PC-3 (cell line): ENCODE results near the gene ZNF319. TPM values are rescaled to one million over a fixed set of nuclear protein-coding genes. Genes with fewer than 3 reads are reported as not detected.

Experiments
- ATAC-seq: fragments of 200-7000 bp; cut with Tn5 transposase; 2 replicates; pipeline ENCODE4 v1.9.1; 2020; ENCODE audit warnings: mild to moderate bottlenecking, moderate library complexity
- BruUV-seq: library from RNA; stranded (reverse); fragments of 400-500 nt; replicated peaks from 2 replicates; lab custom pipeline; 2021; lab: Mats Ljungman, UMichigan
- CTCF ChIA-PET: fragments of 300-600 bp; sonication (Branson Sonifier 250); formaldehyde crosslinking; loops from one replicate; lab custom pipeline; 2022; ENCODE audit warnings: antibody characterized with exemption; lab: Charles Lee
- POLR2A ChIA-PET: fragments of 300-600 bp; sonication (Branson Sonifier 250); formaldehyde crosslinking; loops from one replicate; lab custom pipeline; 2022; ENCODE audit warnings: antibody characterized with exemption; ENCODE audit not compliant: unreplicated experiment; lab: Charles Lee
- DNase-seq: peaks from one replicate; pipeline ENCODE4 v3.0.0-alpha.2; 2015
- H2AFZ ChIP-seq: fragments of 300-600 bp; sonication (generic); 2 replicates; pipeline ENCODE4 v1.6.0; 2016; ENCODE audit warnings: antibody characterized with exemption, low read length
- H3F3A ChIP-seq: fragments of 300-600 bp; sonication (generic); one replicate; pipeline ENCODE4 v1.6.0; 2017; ENCODE audit warnings: antibody characterized with exemption, low read length, control low read depth, mild to moderate bottlenecking; ENCODE audit not compliant: unreplicated experiment
- H3K27ac ChIP-seq: fragments of 300-600 bp; sonication (generic); 2 replicates; pipeline ENCODE4 v1.5.1; 2016; ENCODE audit warnings: mild to moderate bottlenecking, low read length
- H3K27me3 ChIP-seq: fragments of 300-600 bp; sonication (generic); 2 replicates; pipeline ENCODE4 v1.6.1; 2016; ENCODE audit warnings: low read length, mixed read lengths
- H3K36me3 ChIP-seq: fragments of 300-600 bp; sonication (generic); 2 replicates; pipeline ENCODE4 v1.6.1; 2016; ENCODE audit warnings: low read depth, mixed run types, low read length, mixed read lengths
- H3K4me1 ChIP-seq: fragments of 300-600 bp; sonication (generic); 2 replicates; pipeline ENCODE4 v1.5.1; 2016; ENCODE audit warnings: low read length; ENCODE audit not compliant: insufficient read depth
- H3K4me2 ChIP-seq: fragments of 300-600 bp; sonication (generic); 2 replicates; pipeline ENCODE4 v1.6.0; 2016; ENCODE audit warnings: low read length
- H3K4me3 ChIP-seq: fragments of 300-600 bp; sonication (generic); 2 replicates; pipeline ENCODE4 v1.5.1; 2016; ENCODE audit warnings: mild to moderate bottlenecking, low read length, mixed read lengths
- H3K79me2 ChIP-seq: fragments of 300-600 bp; sonication (generic); 2 replicates; pipeline ENCODE4 v1.6.1; 2017; ENCODE audit warnings: low read length, mixed read lengths
- H3K9ac ChIP-seq: fragments of 300-600 bp; sonication (generic); 2 replicates; pipeline ENCODE4 v1.6.0; 2016; ENCODE audit warnings: mild to moderate bottlenecking, low read length
- H3K9me2 ChIP-seq: fragments of 300-600 bp; sonication (generic); replicated peaks from 2 replicates; pipeline ENCODE4 v1.6.1; 2016; ENCODE audit warnings: mixed run types, low read length, mixed read lengths
- H3K9me3 ChIP-seq: fragments of 300-600 bp; sonication (generic); 2 replicates; pipeline ENCODE4 v1.6.1; 2016; ENCODE audit warnings: low read length, mixed read lengths
- H4K20me1 ChIP-seq: fragments of 300-600 bp; sonication (generic); 2 replicates; pipeline ENCODE4 v1.6.1; 2016; ENCODE audit warnings: low read length, mixed read lengths
- CTCF ChIP-seq: fragments of 300-600 bp; sonication (generic); conservative IDR thresholded peaks from 2 replicates; pipeline ENCODE4 v1.5.1; 2017; ENCODE audit warnings: antibody characterized with exemption, low read depth, mild to moderate bottlenecking, low read length
- EZH2 ChIP-seq: fragments of 300-600 bp; sonication (generic); IDR thresholded peaks from one replicate; pipeline ENCODE4 v1.6.1; 2017; ENCODE audit warnings: antibody characterized with exemption, mild to moderate bottlenecking, low read length; ENCODE audit not compliant: unreplicated experiment
- EZH2phosphoT487 ChIP-seq: fragments of 300-600 bp; sonication (generic); IDR thresholded peaks from 2 replicates; pipeline ENCODE4 v1.6.1; 2018; ENCODE audit warnings: mild to moderate bottlenecking, antibody characterized with exemption, low read length, borderline replicate concordance
- intact Hi-C: fragments of 100-400 bp; cut with micrococcal nuclease; formaldehyde crosslinking; loops from 2 replicates; pipeline ENCODE4 v1.9.0; 2023
- total RNA-seq: library from RNA; depleted of rRNA; stranded (reverse); fragments of >200 nt; gene quantifications from 2 replicates; pipeline ENCODE4 v1.2.3, GENCODE V29; 2014

ZNF319 gene
- total RNA-seq, 1 experiment from 2014 or later, result 2.2 TPM

- no peaks in the 10 kb centered on the region for H3K9me3 ChIP-seq
- H2AFZ ChIP-seq, result no peak overlapping the region
- H3K36me3 ChIP-seq, result no peaks in the 10 kb centered on the region
- ChIA-PET POLR2A (no interaction called here), CTCF (no interaction called here)
- intact Hi-C loops, result no loop called here
- no peak overlapping the region for H3K9ac ChIP-seq
- H3K27ac ChIP-seq, result no peak overlapping the region
- no peaks in the 10 kb centered on the region for H3K27me3 ChIP-seq
- no peak overlapping the region for H3K4me3 ChIP-seq
- H3F3A ChIP-seq, result no peaks in the 10 kb centered on the region
- no peaks in the 10 kb centered on the region for H3K79me2 ChIP-seq
- no TSS peak for BruUV-seq
- ATAC-seq (no peak), DNase-seq (no peak)
- H3K9me2 ChIP-seq, result no peaks in the 10 kb centered on the region
- H4K20me1 ChIP-seq, result no peaks in the 10 kb centered on the region
- TF ChIP-seq EZH2phosphoT487 (no peak), EZH2 (no peak), CTCF (no peak)
- no peak overlapping the region; the same call in 1 of the 2 replicates for H3K4me2 ChIP-seq
- H3K4me1 ChIP-seq, result peaks cover 24% of the 10 kb centered on the region
These were observed 2.8 kb downstream of the ZNF319 start for GRCh38 chr16:57997528-57998265.

- Histone ChIP-seq H3K9me2 (no peaks in the 10 kb centered on the region), H3K36me3 (no peaks in the 10 kb centered on the region), H3K9me3 (no peaks in the 10 kb centered on the region), H3K27ac (no peak overlapping the region), H3K27me3 (no peaks in the 10 kb centered on the region), H4K20me1 (no peaks in the 10 kb centered on the region), H3K79me2 (no peaks in the 10 kb centered on the region), H3K4me1 (peaks cover 24% of the 10 kb centered on the region), H2AFZ (no peak overlapping the region), H3K4me2 (no peak overlapping the region), H3K9ac (no peak overlapping the region), H3K4me3 (no peak overlapping the region), H3F3A (no peaks in the 10 kb centered on the region)
- DNase-seq, result no peak
- ATAC-seq, result no peak
- intact Hi-C loops, result no loop called here
- TF ChIP-seq EZH2 (no peak), CTCF (no peak), EZH2phosphoT487 (no peak)
- no TSS peak for BruUV-seq
- ChIA-PET CTCF (no interaction called here), POLR2A (no interaction called here)
These were observed 3.3 kb downstream of the ZNF319 start for GRCh38 chr16:57997176-57997527.

GRCh38 chr16:57996406-57997175 lies 3.9 kb downstream of the ZNF319 start:
- Histone ChIP-seq H3K27me3 (no peaks in the 10 kb centered on the region), H3K36me3 (no peaks in the 10 kb centered on the region), H3K9me3 (no peaks in the 10 kb centered on the region), H3K9me2 (no peaks in the 10 kb centered on the region), H3K27ac (no peak overlapping the region), H4K20me1 (no peaks in the 10 kb centered on the region), H2AFZ (no peak overlapping the region), H3K4me2 (no peak overlapping the region), H3K4me1 (peaks cover 24% of the 10 kb centered on the region), H3K9ac (no peak overlapping the region), H3K4me3 (no peak overlapping the region), H3F3A (no peaks in the 10 kb centered on the region), H3K79me2 (no peaks in the 10 kb centered on the region)
- no peak for ATAC-seq
- TF ChIP-seq EZH2, result no peak
- TF ChIP-seq CTCF, result no peak
- no peak for TF ChIP-seq EZH2phosphoT487
- BruUV-seq, result no TSS peak
- POLR2A ChIA-PET, result no interaction called here
- DNase-seq, result no peak
- intact Hi-C loops, result no loop called here
- CTCF ChIA-PET, result no interaction called here
